HL-60 (cell line): ENCODE results near the gene PLA2R1.

Experiments used
- CTCF ChIP-seq: IDR thresholded peaks from one replicate; pipeline ENCODE4 v1.5.1; 2011; ENCODE audit warnings: low read length, control low read depth, inconsistent platforms; ENCODE audit not compliant: insufficient read depth
- POLR2AphosphoS5 ChIP-seq: IDR thresholded peaks from 2 replicates; pipeline ENCODE4 v1.6.1; 2012; ENCODE audit warnings: low read depth
- REST ChIP-seq: IDR thresholded peaks from 2 replicates; pipeline ENCODE4 v1.6.1; 2012; ENCODE audit warnings: low read depth; ENCODE audit not compliant: insufficient replicate concordance
- SPI1 ChIP-seq: IDR thresholded peaks from 2 replicates; pipeline ENCODE4 v1.6.1; 2012; ENCODE audit warnings: low read depth, mild to moderate bottlenecking, borderline replicate concordance

- no peak for TF ChIP-seq CTCF
- TF ChIP-seq REST: no peak
- no peak for TF ChIP-seq POLR2AphosphoS5
- peak; percentile 73 for TF ChIP-seq SPI1
These were observed 76.8 kb downstream of the PLA2R1 start for GRCh38 chr2:159985656-159986055.
